HG03469 (cell line): Measurements from ENCODE around the gene TEX54.
"Not testable (repeated sequence)": the region's sequence is repeated elsewhere in the genome, so short reads cannot be mapped to it uniquely, and the experiment has no call there.

Experiments used
- ATAC-seq: cut with Tn5 transposase; IDR thresholded peaks from one replicate; pipeline ENCODE4 v1.9.1; 2021; ENCODE audit warnings: mild to moderate bottlenecking, moderate library complexity, moderate number of reproducible peaks; ENCODE audit not compliant: unreplicated experiment

TEX54 gene

DNA sequence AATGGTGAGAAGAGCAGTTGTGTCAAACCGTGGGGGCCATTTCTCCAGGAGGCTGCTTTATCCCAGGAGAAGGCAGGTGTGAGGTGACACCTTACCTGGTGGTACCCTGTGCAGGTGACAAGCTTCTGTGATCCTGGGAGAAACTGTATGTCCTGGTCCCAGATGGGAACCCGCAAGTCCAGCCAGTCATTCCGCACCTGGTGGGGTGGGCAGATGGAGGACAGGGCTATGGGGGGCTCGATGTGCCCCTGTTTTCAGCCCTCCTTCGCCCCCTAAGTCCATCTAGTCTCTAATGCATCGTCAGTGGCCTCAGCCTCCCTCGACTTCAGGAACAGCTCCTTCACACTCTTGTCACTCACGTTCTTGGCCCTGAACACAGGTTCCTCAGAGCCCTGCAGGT lies 2.7 kb upstream of the TEX54 start:
- no peak for ATAC-seq

DNA sequence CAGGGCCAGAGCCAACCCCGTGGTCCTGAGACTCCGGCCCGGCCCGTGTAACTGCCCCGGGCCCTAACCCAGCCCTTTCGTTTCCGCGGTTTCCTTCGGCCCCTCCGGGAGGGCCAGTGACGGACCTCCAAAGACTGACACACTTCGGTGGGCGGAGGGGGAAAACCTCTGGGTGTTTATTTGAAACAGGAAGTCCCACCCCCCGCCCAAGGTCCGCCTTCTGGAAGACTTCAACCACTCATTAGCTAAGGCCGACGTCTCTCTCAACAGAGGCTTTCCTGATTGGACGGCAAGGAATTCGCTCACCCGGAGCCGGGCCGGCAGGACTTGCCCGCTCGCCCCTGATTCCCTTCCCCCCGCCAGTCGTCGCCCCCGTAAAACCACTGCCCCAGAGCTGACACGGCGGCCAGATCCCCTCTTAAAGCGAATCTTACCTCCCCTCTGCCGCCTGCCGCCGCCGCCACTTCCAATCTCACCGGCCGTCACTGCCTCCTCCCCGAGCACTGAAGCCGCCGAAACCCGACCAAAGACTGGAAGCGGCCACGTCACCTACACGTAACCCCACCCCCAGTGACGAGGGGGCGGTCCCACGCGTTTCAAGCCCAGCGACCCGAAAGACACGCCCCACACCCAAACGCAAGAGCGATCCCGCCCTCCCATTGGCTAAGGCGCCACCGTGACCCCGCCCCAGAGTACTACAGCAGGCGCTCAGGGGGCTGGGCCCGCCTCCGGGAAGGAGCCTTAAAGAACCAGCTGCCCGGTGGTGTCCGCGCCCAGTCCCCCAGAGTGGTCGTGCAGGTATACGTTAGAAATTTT lies 913 bp downstream of the TEX54 start, which contains the start of gene STX5:
TSS of gene STX5 (minus strand) at position 532 of the 816 bp plus-strand sequence. CDS start 808 bp downstream, outside the sequence.
- ATAC-seq, result peak; percentile 48

DNA sequence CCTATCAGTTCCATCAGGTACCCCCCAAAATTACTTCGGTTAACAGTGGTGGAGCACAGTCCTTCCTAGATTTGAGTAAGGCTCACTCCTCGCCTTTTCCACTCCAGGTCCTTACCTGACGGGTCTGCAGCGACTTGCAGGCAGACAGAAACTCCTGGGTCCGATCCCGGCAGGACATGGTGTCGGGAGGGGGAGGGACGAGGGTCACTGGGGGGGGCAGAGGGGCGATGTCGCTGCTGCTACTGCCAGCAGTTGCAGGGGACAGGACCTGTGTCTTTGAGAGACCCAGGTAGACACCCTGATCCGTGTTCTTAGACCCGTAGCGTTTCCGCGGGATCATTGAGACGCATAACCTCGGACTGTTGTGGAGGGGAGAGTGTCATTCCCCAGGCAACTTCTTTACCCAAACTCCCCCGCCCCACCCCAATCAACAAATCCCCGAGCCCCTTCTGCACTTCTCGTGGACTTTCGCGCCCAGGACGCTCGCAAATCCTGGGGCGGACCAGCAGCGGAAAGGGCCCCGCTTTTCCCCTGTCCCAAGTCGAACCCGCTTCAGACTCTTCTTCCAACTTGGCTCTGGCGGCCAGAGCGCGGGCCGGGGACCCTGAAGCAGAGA lies 1.6 kb downstream of the TEX54 start:
- ATAC-seq, result no peak

DNA sequence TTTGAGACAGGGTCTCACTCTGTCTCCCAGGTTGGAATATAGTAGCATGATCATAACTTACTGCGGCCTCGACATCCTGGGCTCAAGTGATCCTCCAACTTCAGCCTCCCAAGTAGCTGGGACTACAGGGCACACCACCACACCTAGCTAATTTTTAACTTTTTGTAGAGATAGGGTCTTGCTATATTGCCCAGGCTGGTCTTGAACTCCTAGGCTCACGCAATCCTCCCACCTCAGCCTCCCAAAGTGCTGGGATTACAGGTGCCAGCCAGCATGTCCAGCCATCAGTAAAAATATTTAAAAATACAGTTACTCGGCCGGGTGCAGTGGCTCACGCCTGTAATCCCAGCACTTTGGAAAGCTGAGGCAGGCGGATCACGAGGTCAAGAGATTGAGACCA lies 4.5 kb downstream of the TEX54 start:
- not testable (repeated sequence) for ATAC-seq

DNA sequence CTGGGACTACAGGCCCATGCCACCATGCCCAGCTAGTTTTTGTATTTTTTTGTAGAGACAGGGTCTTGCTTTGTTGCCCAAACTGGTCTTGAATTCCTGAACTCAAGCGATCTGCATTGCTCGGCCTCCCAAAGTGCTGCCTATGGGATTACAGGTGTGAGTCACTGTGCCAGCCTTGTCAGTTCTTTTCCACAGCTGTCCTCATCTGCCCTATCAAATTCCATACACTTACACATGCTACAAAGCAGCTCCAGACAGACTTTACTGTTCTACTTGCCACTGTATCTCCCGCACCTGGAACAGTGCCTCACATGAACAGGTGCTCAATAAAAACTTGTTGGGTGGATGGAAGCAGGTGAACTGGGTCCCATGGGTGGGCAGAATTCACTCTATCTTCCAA lies 9.0 kb downstream of the TEX54 start:
- no peak for ATAC-seq

DNA sequence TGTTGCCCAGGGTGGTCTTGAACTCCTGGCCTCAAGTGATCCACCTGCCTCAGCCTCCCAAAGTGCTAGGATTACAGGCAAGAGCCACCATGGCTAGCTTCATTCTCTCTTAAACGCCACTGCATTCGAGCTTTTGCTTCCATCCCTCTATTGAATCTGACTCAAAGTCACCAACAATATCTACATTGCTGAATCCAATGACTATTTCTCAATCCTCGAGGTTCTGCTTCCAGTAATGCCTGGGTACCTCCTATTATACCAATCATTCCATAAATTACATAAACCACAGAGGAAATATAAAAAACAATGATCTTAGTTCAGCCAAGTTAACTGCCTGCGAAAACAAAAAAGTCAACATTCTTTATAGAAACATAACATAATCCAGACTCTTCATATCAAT lies 15.5 kb downstream of the TEX54 start:
- ATAC-seq, result no peak

DNA sequence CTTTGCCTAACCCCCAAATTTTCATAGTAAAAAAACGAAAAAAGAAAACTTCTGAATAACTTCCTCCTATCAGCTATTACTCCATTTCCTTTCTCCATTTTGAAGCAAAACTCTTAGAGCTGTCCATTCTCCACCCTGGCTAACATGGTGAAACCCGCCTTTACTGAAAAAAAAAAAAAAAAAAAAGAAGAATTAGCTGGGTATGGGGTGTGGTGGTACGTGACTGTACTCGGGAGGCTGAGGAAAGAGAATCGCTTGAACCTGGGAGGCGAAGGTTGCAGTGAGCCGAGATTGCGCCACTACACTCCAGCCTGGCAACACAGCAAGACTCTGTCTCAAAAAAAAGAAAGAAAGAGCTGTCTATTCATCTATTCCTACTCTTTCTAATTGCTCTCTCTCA lies 16.1 kb downstream of the TEX54 start:
- no peak for ATAC-seq

DNA sequence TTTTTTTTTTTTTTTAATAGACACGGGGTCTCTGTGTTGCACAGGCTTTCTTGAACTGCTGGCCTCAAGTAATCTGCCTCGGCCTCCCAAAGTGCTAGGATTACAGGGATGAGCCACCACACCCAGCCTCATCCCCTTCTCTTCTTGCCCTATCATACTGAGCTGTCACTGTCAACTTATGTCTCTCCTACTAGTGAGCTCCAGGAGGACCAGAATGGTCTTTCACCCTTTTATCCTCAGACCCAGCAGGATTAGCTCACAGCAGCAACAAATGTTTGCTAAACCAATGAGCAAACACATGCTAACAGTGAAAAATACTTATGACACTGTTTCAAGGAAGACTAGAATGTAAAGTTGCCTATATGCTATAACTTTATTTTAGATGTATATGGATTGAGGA lies 21.0 kb downstream of the TEX54 start:
- no peak for ATAC-seq

DNA sequence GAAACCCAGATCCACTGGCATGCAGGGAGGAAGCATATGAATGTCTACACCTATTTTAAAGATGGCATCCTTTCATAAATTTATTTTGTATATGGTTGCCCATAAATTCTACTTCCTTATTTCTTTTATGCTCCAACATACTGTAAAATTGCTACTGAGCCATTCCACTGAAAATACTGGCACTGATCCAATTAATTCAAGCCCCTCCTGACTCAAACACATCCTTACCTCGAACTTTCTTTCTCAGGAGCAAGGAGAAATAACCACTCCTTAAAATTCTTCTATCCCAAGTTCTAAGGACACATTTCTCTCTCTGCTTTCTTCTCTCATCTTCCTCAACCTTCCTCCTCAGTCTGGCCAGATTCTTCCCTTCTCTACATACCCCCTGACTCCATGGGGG lies 21.9 kb downstream of the TEX54 start:
- no peak for ATAC-seq

DNA sequence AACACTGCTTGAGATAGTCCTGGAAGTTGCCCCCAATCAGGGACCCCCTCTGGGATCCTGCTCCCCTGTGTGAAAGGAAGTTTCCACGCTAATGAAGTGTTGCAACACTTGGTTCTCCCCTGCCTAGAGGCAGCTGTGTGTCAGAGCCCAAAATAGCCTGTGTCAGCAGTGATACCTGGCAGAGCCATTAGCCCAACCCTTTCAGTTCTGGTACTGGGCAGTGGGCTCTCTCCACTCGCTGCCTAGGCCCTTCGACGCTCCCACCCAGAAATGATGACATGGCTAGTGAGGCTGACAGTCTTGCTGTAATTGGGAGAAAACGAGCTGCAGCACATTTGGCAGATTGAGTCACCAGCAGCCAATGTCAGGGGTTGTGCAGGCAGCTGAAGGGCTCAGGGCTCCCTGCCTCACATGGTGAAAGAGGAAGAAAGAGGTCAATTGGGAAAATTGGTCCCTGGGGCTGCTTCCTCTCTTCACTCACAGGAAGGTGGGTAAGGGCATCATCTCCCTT lies 26.0 kb downstream of the TEX54 start:
- ATAC-seq, result no peak

DNA sequence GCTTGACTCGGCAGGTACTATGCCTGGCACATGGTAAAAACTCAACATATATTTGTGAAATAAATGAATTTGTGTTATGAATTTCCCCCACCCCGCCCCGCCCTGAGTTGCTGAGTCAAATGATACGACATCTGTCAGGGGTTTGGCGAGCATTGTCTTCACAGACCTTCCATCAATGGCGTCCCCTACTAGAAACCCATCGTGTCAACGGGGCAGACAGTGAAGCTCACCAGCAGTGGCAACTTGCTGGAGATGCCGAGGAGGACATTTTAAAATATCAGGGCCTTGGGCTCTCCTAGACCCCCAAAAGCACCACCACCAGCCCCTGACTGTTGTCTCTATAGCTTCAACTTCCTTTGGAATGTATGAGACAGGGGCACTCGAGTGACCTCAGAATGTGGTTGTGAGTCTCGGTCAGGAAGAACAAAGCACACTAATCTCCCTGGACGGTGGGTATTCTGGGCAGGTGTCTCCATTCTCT lies 26.6 kb downstream of the TEX54 start:
- no peak for ATAC-seq

DNA sequence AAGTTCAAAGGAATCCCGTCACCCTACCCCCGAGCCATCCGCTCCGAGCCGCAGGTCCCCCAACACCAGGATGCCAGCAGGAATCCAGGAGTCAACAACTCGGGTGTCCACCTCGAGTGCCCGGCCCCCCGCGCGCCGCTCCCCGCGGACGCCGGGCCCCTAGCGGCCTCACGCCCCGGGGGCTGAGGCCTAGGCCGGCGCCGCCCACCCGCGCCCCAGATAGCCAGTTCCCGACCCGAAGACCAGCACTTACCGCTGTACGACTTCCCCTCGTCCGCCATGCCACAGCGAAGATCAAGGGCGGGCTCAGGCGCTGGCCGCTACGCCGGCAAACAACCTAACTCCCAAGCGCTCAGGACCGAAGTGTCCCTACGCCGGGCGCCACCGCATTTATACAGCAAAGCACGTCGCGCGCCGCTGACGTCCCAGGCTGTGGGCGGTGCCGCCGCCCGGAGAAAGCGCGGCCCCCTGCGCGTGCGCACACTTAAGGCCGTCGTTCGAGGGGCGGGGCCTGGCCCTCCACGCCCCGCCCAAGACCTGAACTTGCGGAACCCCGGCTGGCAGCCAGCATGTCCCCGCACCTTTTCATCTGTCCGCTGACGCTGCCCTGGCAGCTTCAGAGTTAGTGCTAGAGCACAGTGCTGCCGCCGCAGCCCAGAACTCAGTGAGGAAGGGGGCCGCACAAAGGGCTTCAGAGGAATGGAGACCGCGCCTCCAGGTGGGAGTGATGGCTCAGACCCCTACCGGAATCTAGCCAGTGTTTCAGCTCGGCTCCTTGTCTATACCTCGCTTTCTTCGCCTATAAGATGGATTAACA lies 27.4 kb downstream of the TEX54 start, which contains the start of gene NXF1:
TSS of gene NXF1 (minus strand) at position 365 of the 817 bp plus-strand sequence. CDS start at position 281, 84 bp downstream.
- peak; percentile 74 for ATAC-seq

DNA sequence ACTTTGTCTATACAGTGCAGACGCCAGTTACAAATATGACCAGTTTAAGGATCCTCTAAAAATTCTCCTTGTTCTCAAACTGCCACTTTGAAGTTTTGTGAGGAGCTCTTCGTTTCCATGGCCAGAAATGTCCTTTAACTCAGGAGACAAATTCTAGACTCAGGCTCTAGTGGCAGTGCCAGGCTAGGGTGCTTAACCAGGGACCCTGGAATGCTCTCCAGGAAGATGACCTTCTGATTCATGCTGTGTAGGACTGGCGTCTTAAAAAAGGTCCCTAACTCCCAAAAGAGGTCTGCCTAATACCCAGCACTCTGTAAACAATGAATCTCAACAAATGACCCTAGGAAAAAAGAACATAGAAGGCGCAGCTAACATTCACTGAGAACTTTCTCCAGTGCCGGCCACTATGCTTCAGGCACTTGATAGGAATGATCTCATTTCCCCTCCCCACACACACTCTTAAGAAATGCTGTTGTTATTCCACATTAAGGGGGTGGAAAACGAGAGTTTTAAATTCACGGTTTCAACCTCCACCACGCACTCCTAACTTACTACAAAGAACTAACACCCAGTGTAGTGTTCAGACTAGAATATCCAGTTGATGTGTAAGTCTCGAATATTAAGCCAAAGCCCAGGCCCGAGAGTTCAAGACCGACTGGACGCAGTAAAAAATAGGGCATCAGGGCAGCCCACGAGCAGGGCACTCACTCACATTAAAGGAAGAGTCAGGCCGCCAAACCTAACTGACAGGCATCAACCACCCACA lies 28.1 kb downstream of the TEX54 start:
- no peak for ATAC-seq

DNA sequence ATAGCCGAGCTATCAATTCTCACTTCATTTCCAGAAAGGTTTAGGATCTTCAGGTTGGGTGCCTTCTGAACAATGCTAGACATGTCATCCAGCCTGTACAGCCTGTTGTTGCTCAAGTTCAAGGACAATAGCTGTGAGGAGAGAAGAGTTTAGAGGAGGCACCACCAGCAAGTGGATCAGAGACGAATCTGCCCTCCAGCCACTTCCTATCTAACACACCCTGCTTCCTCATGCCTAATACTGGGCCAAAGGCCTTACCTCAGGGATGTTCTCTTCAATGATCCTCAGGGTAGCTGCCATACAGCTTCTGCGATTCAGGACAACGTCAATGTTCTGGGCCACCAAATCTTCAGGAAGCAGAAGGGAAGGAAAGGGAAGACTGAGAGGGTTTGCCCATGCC lies 31.6 kb downstream of the TEX54 start:
- ATAC-seq, result no peak

DNA sequence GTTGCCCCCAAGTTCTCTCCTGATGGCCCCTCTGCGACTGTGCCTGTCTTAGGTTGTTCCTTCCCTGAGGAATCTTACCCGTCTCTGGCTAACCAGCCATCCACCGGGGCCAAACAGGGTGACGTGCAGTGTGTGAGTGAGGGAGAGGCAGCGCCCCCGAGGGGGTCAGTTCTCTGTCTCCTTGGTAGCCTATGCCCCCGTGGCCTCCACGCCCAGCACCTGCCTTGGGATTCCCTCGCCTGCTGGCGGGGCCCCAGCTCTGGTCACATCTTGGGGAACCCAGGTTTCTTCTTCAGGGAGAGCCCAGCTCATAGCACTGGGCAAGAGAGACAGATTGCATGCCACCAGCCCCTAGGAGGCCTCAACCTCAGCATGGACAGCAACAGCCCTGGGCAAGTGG lies 33.2 kb downstream of the TEX54 start:
- no peak for ATAC-seq

DNA sequence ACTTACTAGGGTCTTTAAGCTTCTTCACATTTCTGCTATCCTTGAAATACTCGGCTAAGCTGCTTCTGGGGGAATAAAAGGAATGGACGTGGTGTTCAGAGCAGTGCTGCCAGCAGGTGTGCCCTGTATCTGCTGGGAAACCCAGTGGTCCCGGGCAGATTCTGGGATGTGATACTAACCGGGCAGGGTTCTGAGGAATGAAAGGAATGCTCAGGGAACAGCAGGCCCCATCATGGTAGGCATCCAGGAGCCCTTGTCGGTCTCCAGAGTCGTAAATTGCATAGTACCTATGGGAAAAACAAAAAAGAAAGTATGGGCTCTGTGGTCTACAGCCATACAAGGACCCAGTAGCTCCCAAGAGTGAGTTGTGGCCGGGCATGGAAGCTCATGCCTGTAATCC lies 36.4 kb downstream of the TEX54 start:
- no peak for ATAC-seq

DNA sequence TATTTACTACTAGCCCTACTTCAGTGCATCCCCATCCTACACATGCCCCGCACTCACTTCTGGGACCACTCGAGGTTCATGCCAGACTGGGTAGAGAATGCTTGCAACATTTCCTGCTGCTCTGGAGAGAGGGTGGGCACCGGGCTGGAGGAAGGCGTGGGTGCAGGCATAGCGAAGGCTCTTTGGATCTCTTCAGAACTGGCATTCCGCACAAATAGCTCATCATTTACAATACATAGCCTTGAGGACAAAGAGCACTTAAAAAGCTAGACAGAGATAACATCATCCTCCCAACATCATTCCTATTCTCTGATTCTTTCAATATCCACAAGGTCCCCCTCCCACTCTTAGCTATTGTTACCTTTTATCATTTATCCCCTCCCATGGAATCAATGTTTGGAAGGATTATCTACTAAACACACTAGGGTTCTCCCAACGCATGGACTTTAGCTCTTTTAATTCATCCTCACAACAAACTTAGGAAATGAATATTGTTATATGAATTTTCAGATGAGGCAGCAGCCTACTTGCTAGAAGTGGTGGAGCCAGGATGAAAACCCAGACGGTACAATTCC lies 38.4 kb downstream of the TEX54 start:
- ATAC-seq, result no peak

DNA sequence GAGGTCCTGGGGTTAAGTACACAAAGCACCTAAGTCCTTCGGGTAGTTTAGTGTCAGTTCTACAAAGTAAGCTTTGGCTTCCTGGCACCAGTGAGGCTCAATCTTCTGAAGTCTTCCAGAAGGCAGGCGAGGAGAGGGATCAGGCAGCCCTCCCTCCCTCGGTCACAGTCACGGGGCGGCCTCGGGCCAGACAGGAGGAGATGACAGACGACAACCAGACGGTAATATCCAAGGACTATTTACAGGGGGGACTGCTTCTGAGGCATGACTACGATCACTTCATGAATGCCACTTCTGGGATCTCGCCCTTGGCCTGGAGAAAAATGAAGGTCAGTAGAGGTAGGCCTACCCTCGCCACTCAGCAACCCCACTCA lies 40.5 kb downstream of the TEX54 start:
- no peak for ATAC-seq

DNA sequence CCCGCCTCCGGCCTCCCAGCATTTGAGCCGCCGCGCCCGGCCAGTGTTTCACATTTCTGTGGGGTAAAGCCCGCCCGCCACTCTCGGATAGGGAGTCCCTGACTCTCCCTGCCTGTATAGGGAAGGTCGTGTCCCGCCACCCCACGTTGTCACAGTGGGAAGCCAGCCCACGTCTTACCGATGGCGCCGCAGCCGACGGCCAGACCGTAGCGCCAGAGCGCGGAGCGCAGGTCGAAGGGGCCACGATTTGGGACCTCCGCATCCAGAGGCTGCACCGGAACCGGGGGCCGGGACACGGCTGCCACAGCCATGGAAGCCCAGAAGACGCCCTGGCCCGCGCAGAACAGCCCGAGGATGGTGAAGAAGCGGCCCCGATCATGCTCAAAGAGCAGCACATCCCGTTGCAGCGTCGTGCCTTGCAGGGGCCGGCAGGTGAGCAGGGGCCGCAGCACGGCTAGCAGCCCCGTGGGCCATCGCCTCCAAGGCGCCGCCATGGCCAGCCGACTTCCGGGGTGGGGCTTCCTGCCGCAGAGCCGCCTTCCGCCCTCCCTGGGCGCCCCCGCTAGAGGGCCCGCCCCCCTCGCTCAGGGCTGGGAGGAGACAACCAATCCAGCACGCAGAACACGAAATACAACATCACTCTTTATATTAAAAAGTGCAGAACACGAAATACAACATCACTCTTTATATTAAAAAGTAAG lies 41.0 kb downstream of the TEX54 start, which contains the start of gene TMEM223:
TSS of gene TMEM223 (minus strand) at position 506 of the 701 bp plus-strand sequence. CDS start at position 494, 12 bp downstream.
- no peak for ATAC-seq
